Type B pancreatic cell (in vitro differentiated cells): ENCODE data around the gene EPAS1. TPM values are rescaled to one million over a fixed set of nuclear protein-coding genes. Genes with fewer than 3 reads are reported as not detected.

Source experiments
- DNase-seq: peaks from one replicate; pipeline ENCODE4 v3.0.0; 2021; ENCODE audit warnings: mixed read lengths; ENCODE audit not compliant: unreplicated experiment; ENCODE audit errors: extremely low spot score
- H3K27ac Mint-ChIP-seq: 2 replicates; pipeline ENCODE4 v1.8.0; 2021; ENCODE audit warnings: mild to moderate bottlenecking, mixed read lengths
- H3K27me3 Mint-ChIP-seq: 2 replicates; pipeline ENCODE4 v1.8.0; 2021; ENCODE audit warnings: mixed read lengths
- H3K36me3 Mint-ChIP-seq: 2 replicates; pipeline ENCODE4 v1.8.0; 2021; ENCODE audit warnings: mixed read lengths
- H3K4me1 Mint-ChIP-seq: one replicate; pipeline ENCODE4 v1.8.0; 2021; ENCODE audit warnings: mixed read lengths; ENCODE audit not compliant: unreplicated experiment
- H3K4me3 Mint-ChIP-seq: 2 replicates; pipeline ENCODE4 v1.8.0; 2021; ENCODE audit warnings: mild to moderate bottlenecking, mixed read lengths
- H3K9me3 Mint-ChIP-seq: 2 replicates; pipeline ENCODE4 v1.8.0; 2021; ENCODE audit warnings: mixed read lengths
- CTCF ChIP-seq: fragments of 200-600 bp; sonication (generic); conservative IDR thresholded peaks from 2 replicates; pipeline ENCODE4 v1.5.0; 2021; ENCODE audit warnings: antibody characterized with exemption, mild to moderate bottlenecking
- total RNA-seq: library from RNA; stranded (reverse); gene quantifications from 2 replicates; pipeline ENCODE4 v1.2.1, GENCODE V29; 2021; ENCODE audit warnings: low replicate concordance

EPAS1 gene
- total RNA-seq, 1 donor from 2014 or later: 59.8 TPM

- no peak overlapping the region for H3K4me3 Mint-ChIP-seq
- TF ChIP-seq CTCF: no peak
- peaks cover 4% of the 10 kb centered on the region for H3K4me1 Mint-ChIP-seq
- peaks cover 8% of the 10 kb centered on the region for H3K27me3 Mint-ChIP-seq
- H3K9me3 Mint-ChIP-seq: peaks cover 8% of the 10 kb centered on the region
- H3K27ac Mint-ChIP-seq: no peak overlapping the region
- H3K36me3 Mint-ChIP-seq: peaks cover 9% of the 10 kb centered on the region
- no peak for DNase-seq
Observed at GRCh38 chr2:46308629-46309028, 11.4 kb downstream of the EPAS1 start.

- Mint-ChIP-seq H3K27ac (no peak overlapping the region), H3K9me3 (peaks cover 8% of the 10 kb centered on the region), H3K27me3 (peaks cover 2% of the 10 kb centered on the region), H3K4me3 (no peak overlapping the region), H3K36me3 (peaks cover 9% of the 10 kb centered on the region), H3K4me1 (peaks cover 4% of the 10 kb centered on the region)
- TF ChIP-seq CTCF: no peak
- DNase-seq: no peak
Observed at GRCh38 chr2:46309052-46309953, 12.1 kb downstream of the EPAS1 start.

GRCh38 chr2:46310446-46310845 lies 13.2 kb downstream of the EPAS1 start:
- peaks cover 2% of the 10 kb centered on the region for H3K27me3 Mint-ChIP-seq
- H3K9me3 Mint-ChIP-seq: peaks cover 1% of the 10 kb centered on the region
- no peak for DNase-seq
- peaks cover 4% of the 10 kb centered on the region for H3K4me1 Mint-ChIP-seq
- TF ChIP-seq CTCF: no peak
- H3K27ac Mint-ChIP-seq: no peak overlapping the region
- peaks cover under 1% of the 10 kb centered on the region for H3K36me3 Mint-ChIP-seq
- H3K4me3 Mint-ChIP-seq: no peak overlapping the region

- H3K9me3 Mint-ChIP-seq: no peaks in the 10 kb centered on the region
- DNase-seq: no peak
- peaks cover 4% of the 10 kb centered on the region for H3K4me1 Mint-ChIP-seq
- no peak for TF ChIP-seq CTCF
- H3K27ac Mint-ChIP-seq: no peak overlapping the region
- no peaks in the 10 kb centered on the region for H3K36me3 Mint-ChIP-seq
- H3K4me3 Mint-ChIP-seq: no peak overlapping the region
- H3K27me3 Mint-ChIP-seq: peaks cover 2% of the 10 kb centered on the region
Observed at GRCh38 chr2:46311651-46312223, 14.5 kb downstream of the EPAS1 start.

- no peak for TF ChIP-seq CTCF
- Mint-ChIP-seq H3K27me3 (peaks cover 2% of the 10 kb centered on the region), H3K27ac (no peak overlapping the region), H3K36me3 (no peaks in the 10 kb centered on the region), H3K9me3 (no peaks in the 10 kb centered on the region), H3K4me1 (peaks cover 2% of the 10 kb centered on the region), H3K4me3 (no peak overlapping the region)
- no peak for DNase-seq
Observed at GRCh38 chr2:46313063-46313462, 15.9 kb downstream of the EPAS1 start.
